ENCODE results near the gene GINS2.

Gene GINS2

DNA sequence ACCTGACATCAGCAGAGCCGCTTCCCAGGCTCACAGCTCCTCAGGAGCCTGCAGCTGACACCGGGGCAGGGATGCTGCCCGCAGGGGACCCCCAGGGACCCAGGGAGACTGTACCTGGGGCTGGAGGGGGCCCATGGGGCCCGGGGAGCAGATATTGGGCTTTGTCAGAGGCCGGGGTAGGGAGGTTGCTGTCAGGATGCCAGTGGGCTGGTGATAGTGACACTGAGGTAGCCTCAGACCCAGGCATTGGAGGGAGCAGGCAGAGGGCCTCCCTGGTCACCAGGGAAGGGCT lies 60.5 kb downstream of the GINS2 start:
- DNase-seq (ENCODE audit: extremely low read depth in 1 of 2, low read depth in 1 of 2) = no peak

DNA sequence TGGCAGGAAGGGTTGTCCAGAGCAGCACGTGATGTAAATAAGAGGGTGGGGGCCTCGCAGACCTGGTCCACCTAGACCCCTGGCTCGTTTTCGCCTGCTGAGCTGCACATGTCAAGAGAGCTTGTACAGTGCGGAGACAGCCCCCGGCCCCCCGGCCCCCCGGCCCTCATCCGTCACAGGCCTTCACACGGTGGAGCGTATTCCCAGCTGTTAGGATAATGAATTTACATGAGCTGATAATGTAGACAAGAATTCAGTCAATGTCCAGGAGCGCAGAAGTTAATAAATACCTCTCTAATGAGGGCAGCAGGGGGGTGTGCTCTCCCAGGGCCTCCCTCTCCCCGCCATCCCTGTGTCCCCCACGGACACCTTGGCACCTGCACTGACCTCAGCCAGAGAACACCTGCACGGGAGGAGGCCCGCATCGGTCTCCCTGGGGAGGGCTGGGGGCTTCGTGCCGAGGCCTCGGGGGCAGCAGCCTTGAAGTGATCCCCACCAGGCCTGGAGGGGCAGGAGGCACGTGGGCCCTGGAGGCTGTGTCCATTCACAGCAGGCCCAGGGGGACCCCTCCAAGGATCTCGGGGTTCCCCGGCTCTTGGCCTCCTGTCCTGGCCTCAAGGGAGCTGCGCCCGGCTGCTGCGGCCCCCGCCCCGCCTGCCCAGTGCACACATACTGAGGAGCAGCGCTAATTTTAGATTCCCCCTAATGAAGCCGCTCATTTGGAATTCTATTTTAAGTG lies 61.1 kb downstream of the GINS2 start:
- no peak for DNase-seq (ENCODE audit: extremely low read depth in 1 of 2, low read depth in 1 of 2)

DNA sequence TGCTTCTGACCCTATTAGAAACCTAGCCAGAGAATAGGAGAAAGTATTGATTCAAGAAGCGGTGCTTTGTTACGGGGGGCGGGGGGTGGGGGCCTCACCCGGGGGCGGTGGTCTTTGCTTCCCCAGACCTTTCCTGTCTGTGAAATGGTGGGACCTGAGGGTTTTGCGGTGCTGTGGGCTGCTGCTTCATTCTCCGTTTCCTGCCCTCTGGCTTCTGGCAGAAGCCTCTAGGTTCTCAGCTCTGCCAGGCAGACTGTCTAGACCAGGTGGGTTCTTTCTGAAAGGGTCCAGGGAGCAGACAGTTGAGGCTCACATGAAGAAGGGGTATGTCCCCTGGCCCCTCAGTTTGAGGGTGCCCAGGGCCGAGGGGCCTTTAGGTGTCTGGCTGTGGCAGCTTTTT lies 61.7 kb downstream of the GINS2 start:
- no peak for DNase-seq (ENCODE audit: extremely low read depth in 1 of 2, low read depth in 1 of 2)
